GM12864 (cell line): ENCODE measurements around the gene STK32C.

ENCODE experiments used
- DNase-seq: peaks from one replicate; pipeline ENCODE4 v3.0.0-alpha.2; 2011; ENCODE audit warnings: low read depth
- H3K4me3 ChIP-seq: 2 replicates; pipeline ENCODE4 v1.5.1; 2011; ENCODE audit warnings: mild to moderate bottlenecking, low read depth, low read length, control low read depth
- CTCF ChIP-seq: IDR thresholded peaks from 2 replicates; pipeline ENCODE4 v1.5.1; 2011; ENCODE audit warnings: low read depth, mild to moderate bottlenecking, moderate library complexity, low read length, control low read depth, inconsistent platforms; ENCODE audit errors: missing control alignments

Gene STK32C

GRCh38 chr10:132274986-132275385, 32.8 kb downstream of the STK32C start:
- DNase-seq: no peak
- no peak overlapping the region for H3K4me3 ChIP-seq
- TF ChIP-seq CTCF: no peak

- no peak for DNase-seq
- H3K4me3 ChIP-seq: no peak overlapping the region
- TF ChIP-seq CTCF: no peak
Measured at GRCh38 chr10:132274581-132274980, 33.2 kb downstream of the STK32C start.

- no peak for TF ChIP-seq CTCF
- H3K4me3 ChIP-seq: no peak overlapping the region
- DNase-seq: no peak
Measured at GRCh38 chr10:132273966-132274365, 33.8 kb downstream of the STK32C start.

- TF ChIP-seq CTCF: no peak
- H3K4me3 ChIP-seq: no peak overlapping the region
- DNase-seq: no peak
Measured at GRCh38 chr10:132273304-132273944, 34.3 kb downstream of the STK32C start.

- H3K4me3 ChIP-seq: no peak overlapping the region
- TF ChIP-seq CTCF: no peak
- DNase-seq: no peak
Measured at GRCh38 chr10:132272231-132272971, 35.3 kb downstream of the STK32C start.

- no peak overlapping the region for H3K4me3 ChIP-seq
- no peak for TF ChIP-seq CTCF
- DNase-seq: no peak
Measured at GRCh38 chr10:132271458-132272230, 36.1 kb downstream of the STK32C start.
